Activated CD8-positive, alpha-beta memory T cell treated with anti-CD3 and anti-CD28 coated beads, Interleukin-2, amount 50 U/mL, for 1 hour (primary cell): ENCODE measurements around the gene SMYD1.

ENCODE experiments used
- DNase-seq: peaks from one replicate; pipeline ENCODE4 v3.0.0-alpha.2; 2020; ENCODE audit errors: extremely low read depth

The SMYD1 gene

GRCh38 chr2:88122141-88122884 is 54.7 kb downstream of the SMYD1 start:
- DNase-seq = no peak

GRCh38 chr2:88123164-88123974 is 55.7 kb downstream of the SMYD1 start:
- DNase-seq = no peak

- no peak for DNase-seq
These were observed 56.6 kb downstream of the SMYD1 start for GRCh38 chr2:88123975-88124917.

GRCh38 chr2:88125344-88125923 is 57.8 kb downstream of the SMYD1 start:
- no peak for DNase-seq

- DNase-seq = no peak
These were observed 58.5 kb downstream of the SMYD1 start for GRCh38 chr2:88125924-88126771.

GRCh38 chr2:88126772-88127637 is 59.4 kb downstream of the SMYD1 start:
- DNase-seq = no peak

- no peak for DNase-seq
These were observed 59.9 kb downstream of the SMYD1 start for GRCh38 chr2:88127638-88127887.

- no peak for DNase-seq
These were observed 60.4 kb downstream of the SMYD1 start, which contains the start of gene FABP1 for GRCh38 chr2:88127888-88128653. FABP1 (minus strand) TSS chr2:88128062; CDS start chr2:88128017, 45 bp downstream.

- no peak for DNase-seq
These were observed 61.2 kb downstream of the SMYD1 start for GRCh38 chr2:88128654-88129312.

- no peak for DNase-seq
These were observed 61.8 kb downstream of the SMYD1 start for GRCh38 chr2:88129313-88129959.

GRCh38 chr2:88131201-88131998 is 63.8 kb downstream of the SMYD1 start:
- DNase-seq = no peak

GRCh38 chr2:88131999-88132368 is 64.4 kb downstream of the SMYD1 start:
- no peak for DNase-seq

- DNase-seq = no peak
These were observed 66.2 kb downstream of the SMYD1 start for GRCh38 chr2:88133875-88134274.

GRCh38 chr2:88136817-88137216 is 69.2 kb downstream of the SMYD1 start:
- no peak for DNase-seq

GRCh38 chr2:88137833-88138232 is 70.2 kb downstream of the SMYD1 start:
- no peak for DNase-seq

- DNase-seq = no peak
These were observed 71.6 kb downstream of the SMYD1 start for GRCh38 chr2:88139203-88139702.

- DNase-seq = no peak
These were observed 72.2 kb downstream of the SMYD1 start for GRCh38 chr2:88139804-88140203.
